Right lobe of liver (tissue), 6 donors: ENCODE data around the gene RALGAPA2. TPM values are rescaled to one million over a fixed set of nuclear protein-coding genes. Genes with fewer than 3 reads are reported as not detected.

ENCODE experiments used
- ATAC-seq, 4 donors: fragments of 200-7000 bp; cut with Tn5 transposase; one replicate each; pipeline ENCODE4 v1.9.1; 2020; ENCODE audit warnings: mild to moderate bottlenecking in 4 of 4, moderate library complexity in 4 of 4
- DNase-seq, 3 donors: peaks; one replicate each; pipeline ENCODE4 v3.0.0-alpha.2; 2020
- H3K27ac ChIP-seq, 3 donors: fragments of 200-600 bp; one replicate each; pipeline ENCODE4 v1.8.0; 2022
- H3K27me3 ChIP-seq, 2 donors: fragments of 200-600 bp; one replicate each; pipeline ENCODE4 v1.8.0; 2022
- H3K36me3 ChIP-seq, 4 donors: fragments of 200-600 bp; sonication (generic) in 1 of 4; one replicate each; pipeline versions ENCODE4 v1.5.1 to v1.8.0; 2017 to 2022; ENCODE audit warnings: control low read depth in 1 of 4
- H3K4me1 ChIP-seq, 4 donors: fragments of 200-600 bp; sonication (generic) in 1 of 4; one replicate each; pipeline versions ENCODE4 v1.5.1 to v1.8.0; 2017 to 2022; ENCODE audit warnings: control low read depth in 1 of 4
- H3K4me3 ChIP-seq, 3 donors: fragments of 200-600 bp; one replicate each; pipeline ENCODE4 v1.8.0; 2022
- H3K9me3 ChIP-seq, 4 donors: fragments of 200-600 bp; sonication (generic) in 1 of 4; one replicate each; pipeline versions ENCODE4 v1.5.1 to v1.8.0; 2017 to 2022; ENCODE audit warnings: control low read depth in 1 of 4
- POLR2A ChIP-seq: fragments of 450-650 bp; IDR thresholded peaks from one replicate; pipeline ENCODE4 v1.6.1; 2017; ENCODE audit warnings: antibody characterized with exemption, mild to moderate bottlenecking
- WGBS: methylation state at CpG from one replicate; pipeline ENCODE4 v1.1.6; 2018; ENCODE audit warnings: low coverage, low lambda C conversion rate; ENCODE audit not compliant: insufficient coverage; ENCODE audit errors: missing lambda C conversion rate; 5-methylcytosine and 5-hydroxymethylcytosine counted together
- intact Hi-C, 2 donors: fragments of 100-400 bp; cut with DNase I; formaldehyde crosslinking; loops; one replicate each; pipeline versions ENCODE4 v1.11.2 to v1.14.1; 2022
- total RNA-seq, 6 experiments: library from RNA; depleted of rRNA in 2 of 6; stranded (reverse); fragments of >200 nt in 2 of 6; fragmentation: NEBNext Ultra II Directional in 3 of 6; extraction: Animal tissue kit (Norgen Biotek cat#: 25700) in 3 of 6; gene quantifications; one replicate each; pipeline versions ENCODE4 v1.1.0 to v1.2.4, GENCODE V29; 2016 to 2023
- TF ChIP-seq, protein P1 (sequence below), 4 donors: fragments of 200-600 bp in 3 of 4; fragments of 450-650 bp in 1 of 4; IDR thresholded peaks; one replicate each; pipeline versions ENCODE4 v1.5.1 to v1.8.0; 2016 to 2022; ENCODE audit warnings: antibody characterized with exemption in 4 of 4, mild to moderate bottlenecking in 2 of 4
- donor health status: DM: no; HTN: yes; CAD: no.
- donor health status: DM: no; HTN: no; CAD: no.
- donor health status: DM: no; HTN: no; CAD: no.
- donor health status: DM: no; HTN: yes; CAD: no.
- donor health status: DM: no; HTN: yes; CAD: no.

RALGAPA2 gene
- total RNA-seq, 6 experiments from 2014 or later: 38.3 to 76.7 (median 62.7) TPM

DNA sequence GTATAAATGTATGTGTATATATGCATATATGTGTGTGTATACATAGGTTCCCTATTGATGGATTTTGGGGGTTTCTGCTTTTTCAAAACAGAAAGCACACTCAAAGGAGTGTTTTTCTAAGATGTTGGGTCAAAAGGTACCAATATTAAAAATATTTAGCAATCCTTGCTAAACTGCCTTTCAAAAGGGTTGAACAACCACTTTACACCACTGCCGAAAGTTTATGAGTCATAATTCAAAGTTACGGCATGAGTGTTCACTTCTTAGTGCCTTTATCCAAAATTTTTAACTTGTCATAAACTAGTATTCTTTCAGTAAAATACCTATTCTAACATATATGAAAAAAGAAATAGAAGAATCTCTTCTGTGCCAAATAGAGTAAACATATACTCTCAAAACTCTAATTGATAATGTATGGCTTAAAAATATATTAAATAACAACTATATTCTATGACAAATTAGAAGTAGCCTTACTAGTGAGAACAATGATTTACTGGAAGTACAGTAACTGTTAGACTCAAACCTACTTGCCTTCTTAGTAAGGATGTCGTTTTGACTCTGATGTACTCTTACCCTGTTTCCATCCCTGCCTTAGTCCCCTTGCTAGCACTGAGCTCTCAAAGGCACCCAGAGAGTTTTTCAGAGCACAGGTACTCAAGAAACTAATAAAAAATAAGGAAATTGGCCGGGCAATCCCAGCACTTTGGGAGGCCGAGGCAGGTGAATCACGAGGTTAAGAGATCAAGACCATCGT, 208.5 kb downstream of the RALGAPA2 start:
- no peak for TF ChIP-seq POLR2A
- TF ChIP-seq, protein P1, sequence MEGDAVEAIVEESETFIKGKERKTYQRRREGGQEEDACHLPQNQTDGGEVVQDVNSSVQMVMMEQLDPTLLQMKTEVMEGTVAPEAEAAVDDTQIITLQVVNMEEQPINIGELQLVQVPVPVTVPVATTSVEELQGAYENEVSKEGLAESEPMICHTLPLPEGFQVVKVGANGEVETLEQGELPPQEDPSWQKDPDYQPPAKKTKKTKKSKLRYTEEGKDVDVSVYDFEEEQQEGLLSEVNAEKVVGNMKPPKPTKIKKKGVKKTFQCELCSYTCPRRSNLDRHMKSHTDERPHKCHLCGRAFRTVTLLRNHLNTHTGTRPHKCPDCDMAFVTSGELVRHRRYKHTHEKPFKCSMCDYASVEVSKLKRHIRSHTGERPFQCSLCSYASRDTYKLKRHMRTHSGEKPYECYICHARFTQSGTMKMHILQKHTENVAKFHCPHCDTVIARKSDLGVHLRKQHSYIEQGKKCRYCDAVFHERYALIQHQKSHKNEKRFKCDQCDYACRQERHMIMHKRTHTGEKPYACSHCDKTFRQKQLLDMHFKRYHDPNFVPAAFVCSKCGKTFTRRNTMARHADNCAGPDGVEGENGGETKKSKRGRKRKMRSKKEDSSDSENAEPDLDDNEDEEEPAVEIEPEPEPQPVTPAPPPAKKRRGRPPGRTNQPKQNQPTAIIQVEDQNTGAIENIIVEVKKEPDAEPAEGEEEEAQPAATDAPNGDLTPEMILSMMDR (IDR thresholded peaks at IDR 0.05): no peak
- Histone ChIP-seq H3K27ac (no peak overlapping the region), H3K4me1 (no peaks in the 10 kb centered on the region), H3K4me3 (no peak overlapping the region), H3K27me3 (no peaks in the 10 kb centered on the region), H3K9me3 (no peaks in the 10 kb centered on the region), H3K36me3 (peaks cover 0 to 70% (median 30%) of the 10 kb centered on the region in 4 donors)
- intact Hi-C loops: no loop called here
- no peak for ATAC-seq
- WGBS: 94% methylated on average over 7 of the region's 7 CpGs
- DNase-seq: no peak

DNA sequence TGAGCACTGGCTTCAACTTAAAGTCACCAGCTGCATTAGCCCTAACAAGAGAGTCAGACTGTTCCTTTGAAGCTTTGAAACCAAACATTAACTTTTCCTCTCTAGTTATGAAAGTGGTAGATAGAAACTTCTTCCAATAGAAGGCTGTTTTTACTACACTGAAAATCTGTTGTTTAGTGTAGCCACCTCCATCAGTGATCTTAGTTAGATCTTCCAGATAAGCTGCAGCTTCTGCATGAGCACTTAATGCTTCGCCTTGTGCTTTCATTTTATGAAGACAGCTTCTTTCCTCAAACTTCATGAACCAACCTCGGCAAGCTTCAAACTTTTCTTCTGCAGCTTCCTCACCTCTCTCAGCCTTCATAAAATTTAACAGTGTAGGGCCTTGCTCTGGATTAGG, 211.3 kb downstream of the RALGAPA2 start:
- Histone ChIP-seq H3K27me3 (no peaks in the 10 kb centered on the region), H3K4me1 (no peaks in the 10 kb centered on the region), H3K4me3 (no peak overlapping the region), H3K27ac (no peak overlapping the region), H3K36me3 (peaks cover 0 to 81% (median 27%) of the 10 kb centered on the region in 4 donors), H3K9me3 (no peaks in the 10 kb centered on the region)
- intact Hi-C loops: no loop called here
- 100% methylated on average over 2 of the region's 2 CpGs for WGBS
- no peak for ATAC-seq
- no peak for DNase-seq
- TF ChIP-seq, protein P1 (IDR thresholded peaks at IDR 0.05): no peak
- TF ChIP-seq POLR2A: no peak

- Histone ChIP-seq H3K4me1 (no peaks in the 10 kb centered on the region), H3K27me3 (no peaks in the 10 kb centered on the region), H3K9me3 (no peaks in the 10 kb centered on the region), H3K27ac (no peak overlapping the region), H3K36me3 (peaks cover 0 to 81% (median 27%) of the 10 kb centered on the region in 4 donors), H3K4me3 (no peak overlapping the region)
- 58% methylated on average over 1 of the region's 1 CpG for WGBS
- ATAC-seq (no peak), DNase-seq (no peak)
- TF ChIP-seq POLR2A: no peak
- TF ChIP-seq, protein P1 (IDR thresholded peaks at IDR 0.05): no peak
- intact Hi-C loops: no loop called here
These were observed 212.1 kb downstream of the RALGAPA2 start for GRCh38 chr20:20500312-20500711.

DNA sequence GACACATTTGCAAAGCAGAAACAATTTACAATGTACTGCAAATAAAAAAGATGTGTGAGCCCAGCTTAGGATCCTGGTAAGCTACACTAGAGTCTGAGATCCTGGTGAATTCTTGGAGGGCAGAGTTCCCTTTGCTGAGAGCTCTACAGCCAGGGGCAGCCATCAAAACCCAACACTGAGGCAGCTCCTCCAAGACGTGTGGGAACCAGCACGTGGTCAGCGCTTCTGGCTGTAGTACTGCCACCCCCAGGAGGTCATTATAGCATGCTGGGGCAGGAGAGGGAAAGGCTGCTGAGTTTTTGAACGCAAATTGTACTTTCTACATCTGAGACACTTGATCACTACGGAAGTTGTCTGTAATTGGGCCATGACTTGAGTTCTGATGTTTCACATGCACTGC, 213.0 kb downstream of the RALGAPA2 start:
- WGBS: 100% methylated on average over 1 of the region's 5 CpGs
- Histone ChIP-seq H3K27ac (no peak overlapping the region), H3K4me1 (peaks cover 0 to 2% (median under 1%) of the 10 kb centered on the region in 4 donors), H3K4me3 (no peak overlapping the region), H3K27me3 (no peaks in the 10 kb centered on the region), H3K9me3 (no peaks in the 10 kb centered on the region), H3K36me3 (peaks cover 0 to 75% (median 27%) of the 10 kb centered on the region in 4 donors)
- DNase-seq (no peak), ATAC-seq (no peak)
- intact Hi-C loops: no loop called here
- TF ChIP-seq, protein P1 (IDR thresholded peaks at IDR 0.05): no peak
- TF ChIP-seq POLR2A: no peak
